Urinary bladder (tissue), 4 donors: ENCODE measurements around the gene PDE4B. TPM values are rescaled to one million over a fixed set of nuclear protein-coding genes. Genes with fewer than 3 reads are reported as not detected.

ENCODE experiments used
- DNase-seq: peaks from one replicate; pipeline ENCODE4 v3.0.0-alpha.2; 2015; ENCODE audit errors: extremely low spot score
- H3K27ac ChIP-seq: one replicate; pipeline ENCODE4 v1.5.1; 2013; ENCODE audit warnings: low read depth, mild to moderate bottlenecking, moderate library complexity
- H3K36me3 ChIP-seq: one replicate; pipeline ENCODE4 v1.6.1; 2013; ENCODE audit warnings: mild to moderate bottlenecking, moderate library complexity; ENCODE audit not compliant: insufficient read depth
- H3K4me1 ChIP-seq: one replicate; pipeline ENCODE4 v1.6.1; 2013; ENCODE audit warnings: mild to moderate bottlenecking, moderate library complexity; ENCODE audit not compliant: insufficient read depth
- H3K4me3 ChIP-seq: one replicate; pipeline ENCODE4 v1.5.1; 2013; ENCODE audit warnings: low read depth, low read length
- WGBS: extraction: QIAGEN DNeasy Blood & Tissue Kit; methylation state at CpG from one replicate; pipeline ENCODE4 v1.1.7; 2013; 5-methylcytosine and 5-hydroxymethylcytosine counted together
- polyA plus RNA-seq: library from polyadenylated mRNA; stranded (reverse); fragments of 200-250 nt; gene quantifications from one replicate; pipeline ENCODE4 v1.2.3, GENCODE V29; 2013
- total RNA-seq: library from RNA; depleted of rRNA; stranded (reverse); fragments of >200 nt; gene quantifications from one replicate; pipeline ENCODE4 v1.2.3, GENCODE V29; 2014
- donor health status: healthy with polysubstance abuse.
- donor health status: healthy.

Gene PDE4B
- total and polyA plus RNA-seq, 2 donors: 9.0 to 43.1 TPM

DNA sequence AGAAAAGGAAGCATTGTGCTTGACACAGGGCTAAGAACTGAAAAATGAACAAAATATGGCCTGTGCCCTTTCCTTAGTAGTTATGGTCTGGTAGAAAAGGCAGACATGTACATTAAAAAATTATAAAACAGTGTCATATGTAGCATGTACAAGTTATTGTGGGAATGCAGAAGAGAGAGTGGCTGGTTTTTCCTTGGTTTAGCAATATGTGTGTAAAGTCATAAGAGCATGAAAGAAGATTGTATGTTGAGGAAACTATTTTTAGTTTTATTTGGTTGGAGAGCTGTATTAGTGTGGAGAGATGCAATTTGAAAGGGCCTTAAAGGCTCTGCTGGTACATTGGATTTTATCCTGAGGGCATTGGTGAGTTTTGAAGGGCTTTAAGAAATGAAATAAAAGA lies 145.8 kb downstream of the PDE4B start:
- H3K4me3 ChIP-seq: no peak overlapping the region
- no peaks in the 10 kb centered on the region for H3K4me1 ChIP-seq
- no peak overlapping the region for H3K27ac ChIP-seq
- no peak for DNase-seq
- no peaks in the 10 kb centered on the region for H3K36me3 ChIP-seq

DNA sequence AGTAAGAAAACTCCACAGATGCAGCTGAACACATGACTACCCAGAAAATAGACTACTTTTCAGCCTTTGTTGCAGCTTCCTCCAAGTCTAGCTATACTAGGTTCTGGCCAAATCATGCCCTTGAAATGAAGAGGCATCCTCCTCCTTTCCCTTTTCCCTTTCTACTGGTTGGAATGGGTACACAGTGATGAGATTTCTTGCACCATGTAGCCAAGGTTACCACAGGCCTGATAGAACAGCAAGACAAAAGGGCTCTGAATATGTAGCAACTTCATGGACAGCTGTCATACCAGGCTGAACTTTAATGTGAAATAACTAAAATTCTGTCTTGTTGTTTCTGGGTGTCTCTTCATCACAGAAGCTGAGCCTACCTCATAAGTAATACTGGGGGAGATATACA lies 146.5 kb downstream of the PDE4B start:
- Histone ChIP-seq H3K36me3 (no peaks in the 10 kb centered on the region), H3K4me1 (no peaks in the 10 kb centered on the region), H3K4me3 (no peak overlapping the region), H3K27ac (no peak overlapping the region)
- DNase-seq: no peak

DNA sequence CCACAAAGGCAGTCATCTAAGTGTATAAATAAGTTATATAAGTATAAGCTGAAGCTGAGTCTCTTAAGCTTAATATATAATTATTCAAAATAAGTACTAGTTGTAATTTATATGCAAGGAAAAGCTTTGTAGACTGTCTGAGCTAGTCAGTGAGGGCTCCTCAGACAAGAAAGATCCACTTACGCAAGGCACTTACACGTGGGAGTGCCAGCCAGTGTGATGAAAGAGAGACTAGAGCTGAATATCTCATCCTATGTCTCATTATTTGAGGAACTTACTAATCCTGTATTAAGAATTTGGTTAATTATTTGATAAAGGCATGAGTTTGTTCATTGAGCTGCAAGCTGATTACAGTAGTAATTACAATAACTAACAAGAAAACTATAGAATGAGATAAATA lies 146.9 kb downstream of the PDE4B start:
- WGBS: 67% methylated on average over 2 of the region's 2 CpGs
- Histone ChIP-seq H3K36me3 (no peaks in the 10 kb centered on the region), H3K4me1 (no peaks in the 10 kb centered on the region), H3K27ac (no peak overlapping the region), H3K4me3 (no peak overlapping the region)
- DNase-seq: no peak

DNA sequence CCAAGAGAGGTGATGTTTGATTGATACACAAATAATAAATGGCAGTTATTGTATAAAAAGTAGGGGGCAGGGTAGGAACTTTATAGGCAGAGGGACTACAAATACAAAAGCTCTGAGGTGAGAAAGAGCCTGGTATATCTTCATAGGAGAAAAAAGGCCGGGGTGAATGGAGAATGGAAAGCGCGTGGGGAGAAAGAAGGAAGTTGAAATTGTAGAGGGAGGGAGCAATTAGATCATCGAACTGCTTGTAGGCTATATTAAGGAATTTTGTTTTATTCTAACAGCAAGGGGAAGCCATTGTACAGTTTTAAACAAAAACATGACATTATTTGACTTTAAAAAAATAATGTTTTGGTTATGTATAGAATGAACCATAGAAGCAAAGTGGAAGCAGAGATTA lies 147.4 kb downstream of the PDE4B start:
- no peak overlapping the region for H3K4me3 ChIP-seq
- no peak for DNase-seq
- H3K36me3 ChIP-seq: no peaks in the 10 kb centered on the region
- WGBS: 78% methylated on average over 4 of the region's 4 CpGs
- no peak overlapping the region for H3K27ac ChIP-seq
- H3K4me1 ChIP-seq: no peaks in the 10 kb centered on the region

DNA sequence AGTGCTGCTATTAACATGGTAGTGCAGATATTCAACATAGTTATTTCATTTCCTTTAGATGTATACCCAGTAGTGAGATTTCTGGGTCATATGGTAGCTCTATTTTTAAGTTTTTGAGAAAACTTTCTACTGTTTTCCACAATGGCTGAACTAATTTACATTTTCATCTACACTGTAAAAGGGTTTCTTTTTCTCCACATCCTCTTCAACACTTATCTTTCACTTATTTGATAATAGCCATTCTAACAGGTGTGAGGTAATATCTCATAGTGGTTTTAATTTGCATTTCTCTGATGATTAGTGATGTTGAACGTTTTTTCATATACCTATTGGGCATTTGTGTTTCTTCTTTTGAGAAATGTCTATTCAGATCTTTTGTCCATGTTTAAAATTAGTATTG lies 149.8 kb downstream of the PDE4B start:
- 31% methylated on average over 1 of the region's 1 CpG for WGBS
- no peak overlapping the region for H3K4me3 ChIP-seq
- no peaks in the 10 kb centered on the region for H3K36me3 ChIP-seq
- H3K27ac ChIP-seq: no peak overlapping the region
- no peaks in the 10 kb centered on the region for H3K4me1 ChIP-seq
- DNase-seq: no peak

DNA sequence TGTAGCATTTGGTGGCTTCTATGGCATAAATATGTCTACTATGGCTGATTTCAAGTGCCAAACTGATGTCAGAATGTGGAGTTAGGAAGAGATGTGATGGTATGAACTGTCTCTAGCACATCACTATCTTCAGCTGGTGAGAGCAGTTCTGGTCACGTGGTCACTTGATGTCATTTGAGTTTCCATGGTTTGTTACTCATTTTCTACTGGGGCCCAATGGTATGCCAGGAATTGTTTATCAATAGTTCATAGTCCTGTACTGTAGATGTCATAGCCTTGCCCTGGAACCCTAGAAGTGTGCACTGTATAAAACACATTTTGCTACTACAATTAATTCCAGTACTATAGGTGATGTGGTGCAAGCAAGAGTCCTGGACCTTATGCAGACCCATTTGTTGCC lies 153.7 kb downstream of the PDE4B start:
- Histone ChIP-seq H3K27ac (no peak overlapping the region), H3K4me3 (no peak overlapping the region), H3K36me3 (no peaks in the 10 kb centered on the region), H3K4me1 (no peaks in the 10 kb centered on the region)
- no peak for DNase-seq
- WGBS: 66% methylated on average over 1 of the region's 1 CpG

DNA sequence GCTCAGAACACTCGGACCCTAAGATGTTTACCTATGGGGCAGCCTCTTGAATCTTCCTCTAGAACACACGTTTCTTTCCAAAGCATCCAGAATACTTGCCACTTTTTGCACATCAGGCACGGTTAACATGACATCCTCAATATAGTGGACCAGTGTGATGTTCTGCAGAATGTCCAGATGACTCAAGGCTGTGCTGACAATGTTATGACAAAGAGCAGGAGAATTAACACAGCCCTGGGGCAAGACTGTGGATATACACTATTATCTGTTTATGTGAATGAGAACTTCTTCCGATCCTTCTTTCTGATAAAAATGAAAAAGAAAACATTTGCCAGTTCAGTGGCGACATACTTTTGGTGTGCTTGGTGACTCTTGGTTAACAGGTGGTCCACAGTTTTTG lies 154.3 kb downstream of the PDE4B start:
- Histone ChIP-seq H3K4me3 (no peak overlapping the region), H3K27ac (no peak overlapping the region), H3K4me1 (no peaks in the 10 kb centered on the region), H3K36me3 (no peaks in the 10 kb centered on the region)
- DNase-seq: no peak
- WGBS: 64% methylated on average over 5 of the region's 5 CpGs

DNA sequence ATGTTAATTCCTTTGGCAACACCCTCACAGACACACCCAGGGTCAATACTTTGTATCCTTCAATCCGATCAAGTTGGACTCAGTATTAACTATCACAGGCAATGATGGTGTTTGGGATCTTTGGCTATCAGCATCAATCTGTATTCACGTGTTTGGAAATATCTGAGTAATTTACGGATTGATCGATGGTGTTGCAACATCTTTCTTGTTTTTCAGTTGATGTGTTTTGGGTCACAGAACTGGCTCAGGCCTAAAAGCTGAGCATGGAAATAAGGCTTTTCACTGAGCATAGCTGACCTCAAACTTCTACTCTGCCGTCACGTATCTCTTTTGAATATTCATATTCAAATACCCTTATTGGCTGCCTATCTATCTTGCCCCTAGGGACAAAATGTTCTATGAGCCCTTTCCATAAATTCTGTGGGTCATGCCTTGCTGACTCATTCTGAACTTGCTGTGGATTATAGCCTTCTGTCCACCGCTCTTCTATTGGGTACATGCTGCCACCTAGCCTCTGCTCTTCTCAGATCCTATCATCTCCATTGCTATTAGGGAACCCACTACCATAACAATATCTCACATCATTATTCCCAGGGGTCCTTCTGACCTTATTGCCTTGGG lies 156.0 kb downstream of the PDE4B start:
- WGBS: 80% methylated on average over 7 of the region's 7 CpGs
- Histone ChIP-seq H3K4me3 (no peak overlapping the region), H3K36me3 (no peaks in the 10 kb centered on the region), H3K27ac (no peak overlapping the region), H3K4me1 (no peaks in the 10 kb centered on the region)
- no peak for DNase-seq

DNA sequence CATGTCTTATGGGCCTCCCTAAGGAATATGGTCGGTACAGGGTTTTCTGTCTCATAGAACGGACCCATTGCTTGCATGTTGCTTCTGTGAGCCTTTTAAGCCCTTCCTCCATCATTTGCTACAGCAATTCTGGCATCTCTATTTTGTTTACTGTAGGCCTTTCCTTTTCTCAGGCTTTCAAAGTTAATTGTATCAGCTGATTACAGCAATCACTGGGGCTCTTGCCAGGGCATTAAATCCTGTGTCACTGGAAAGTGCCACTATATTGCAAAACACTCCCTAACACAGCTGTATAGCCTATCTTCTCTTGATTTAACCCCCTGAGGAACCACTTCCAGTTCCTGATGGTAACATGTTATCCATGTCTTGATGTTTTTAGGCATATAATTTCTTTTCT lies 156.5 kb downstream of the PDE4B start:
- no peak for DNase-seq
- Histone ChIP-seq H3K27ac (no peak overlapping the region), H3K4me3 (no peak overlapping the region), H3K4me1 (no peaks in the 10 kb centered on the region), H3K36me3 (no peaks in the 10 kb centered on the region)
- WGBS: 77% methylated on average over 2 of the region's 2 CpGs

DNA sequence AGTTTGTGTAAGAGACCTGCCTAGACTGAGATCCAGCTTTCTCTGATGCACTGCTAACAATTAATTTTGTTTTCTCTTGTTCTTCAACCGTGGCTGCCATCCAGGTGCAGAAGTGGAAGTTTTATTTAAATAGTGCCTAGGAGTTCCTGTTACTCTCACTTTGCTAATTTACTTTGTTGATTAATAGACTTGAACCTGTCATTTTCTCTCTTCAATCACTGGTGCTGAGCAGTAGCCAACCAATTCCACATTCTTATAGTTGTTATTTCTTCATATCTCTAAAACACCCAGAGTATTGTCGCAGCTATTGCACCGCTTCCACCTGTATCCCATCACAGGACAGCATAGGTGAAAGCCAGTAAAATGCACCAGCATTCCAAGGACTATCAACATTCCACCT lies 157.2 kb downstream of the PDE4B start:
- Histone ChIP-seq H3K36me3 (no peaks in the 10 kb centered on the region), H3K4me3 (no peak overlapping the region), H3K27ac (no peak overlapping the region), H3K4me1 (no peaks in the 10 kb centered on the region)
- no peak for DNase-seq
- 89% methylated on average over 3 of the region's 3 CpGs for WGBS

DNA sequence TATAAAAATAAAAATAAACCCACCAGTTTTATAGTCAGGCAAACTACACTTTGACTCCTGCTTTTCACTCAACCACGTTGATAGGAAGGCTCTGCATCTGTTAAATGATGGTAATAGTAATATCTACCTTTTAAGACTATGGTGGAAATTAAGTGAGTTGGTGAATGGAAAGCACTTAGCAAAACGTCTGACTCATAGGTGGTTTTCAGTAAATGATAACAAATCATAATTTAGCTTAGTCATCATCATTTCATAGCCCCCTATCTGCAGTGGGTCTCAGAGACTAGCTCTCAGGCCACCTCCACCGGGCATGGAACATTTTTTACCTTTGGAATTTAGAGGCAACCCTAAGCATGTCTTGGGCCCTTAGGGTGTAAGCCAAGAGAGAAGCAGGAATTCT lies 160.0 kb downstream of the PDE4B start:
- no peak overlapping the region for H3K4me3 ChIP-seq
- no peaks in the 10 kb centered on the region for H3K36me3 ChIP-seq
- H3K27ac ChIP-seq: no peak overlapping the region
- no peaks in the 10 kb centered on the region for H3K4me1 ChIP-seq
- DNase-seq: no peak
- whole genome bisulfite sequencing: 73% methylated on average over 3 of the region's 3 CpGs

DNA sequence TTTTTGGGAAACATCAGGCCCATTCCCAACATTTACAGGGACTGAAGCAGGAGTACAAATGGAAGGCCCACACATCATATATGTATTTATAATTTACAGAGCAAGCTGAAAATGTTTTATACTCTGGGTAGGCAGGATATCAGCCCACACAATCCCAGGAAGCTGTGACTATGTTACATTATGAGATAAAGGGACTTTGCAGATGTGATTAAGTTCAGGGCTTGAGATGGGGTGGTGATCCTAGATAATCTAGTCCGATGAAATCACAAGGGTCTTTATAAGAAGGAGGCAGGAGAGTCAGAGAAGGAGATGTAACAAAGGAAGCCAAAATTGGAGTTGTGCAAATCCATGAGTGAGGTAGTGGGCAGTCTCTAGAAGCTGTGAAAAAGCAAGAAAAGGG lies 160.5 kb downstream of the PDE4B start:
- 49% methylated on average over 1 of the region's 1 CpG for WGBS
- Histone ChIP-seq H3K4me3 (no peak overlapping the region), H3K36me3 (no peaks in the 10 kb centered on the region), H3K4me1 (no peaks in the 10 kb centered on the region), H3K27ac (no peak overlapping the region)
- no peak for DNase-seq

DNA sequence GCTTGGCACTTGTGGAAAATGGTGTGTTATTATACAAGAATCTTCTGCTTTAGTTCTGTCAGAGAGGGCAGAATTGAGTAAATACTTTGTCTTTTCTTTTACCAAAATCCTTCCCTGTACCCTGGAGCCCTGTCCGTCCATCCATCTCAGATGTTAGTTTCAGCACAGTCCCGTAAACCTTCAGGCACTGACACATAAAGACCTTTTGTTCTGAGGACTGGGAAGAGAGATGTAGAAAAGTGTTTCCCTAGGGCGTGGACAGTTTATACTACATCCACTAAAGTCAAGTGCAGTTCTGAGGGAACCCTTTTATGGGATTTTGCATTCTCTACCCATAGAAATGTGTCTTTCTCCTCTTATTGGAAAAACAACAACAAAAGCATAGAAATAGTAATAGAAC lies 162.4 kb downstream of the PDE4B start:
- no peak for DNase-seq
- Histone ChIP-seq H3K36me3 (no peaks in the 10 kb centered on the region), H3K4me3 (no peak overlapping the region), H3K4me1 (no peaks in the 10 kb centered on the region), H3K27ac (no peak overlapping the region)
- WGBS: 73% methylated on average over 3 of the region's 3 CpGs

DNA sequence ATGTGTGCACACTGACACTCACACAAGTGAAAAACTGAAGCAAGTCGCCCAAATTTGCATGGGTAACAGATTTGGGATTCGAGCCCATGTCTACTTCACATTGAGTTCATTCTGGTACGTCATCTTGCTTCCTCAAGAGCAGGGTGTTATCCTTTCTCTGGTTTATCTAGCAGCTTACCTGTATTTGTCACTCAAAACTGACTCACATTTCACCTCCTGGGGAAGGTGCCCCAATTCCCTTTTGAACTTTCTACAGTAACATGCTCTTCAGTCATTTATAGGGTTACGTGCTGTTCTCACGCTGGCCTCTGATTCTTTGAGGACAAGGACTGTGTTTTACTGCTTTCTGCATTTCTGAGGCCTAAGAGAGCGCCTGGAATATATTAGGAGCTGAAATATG lies 162.8 kb downstream of the PDE4B start:
- H3K27ac ChIP-seq: no peak overlapping the region
- no peaks in the 10 kb centered on the region for H3K36me3 ChIP-seq
- no peak overlapping the region for H3K4me3 ChIP-seq
- no peaks in the 10 kb centered on the region for H3K4me1 ChIP-seq
- DNase-seq: no peak
- WGBS: 87% methylated on average over 6 of the region's 6 CpGs
